ENCODE measurements around the gene HNRNPUL1.
"Not testable (repeated sequence)": the region's sequence is repeated elsewhere in the genome, so short reads cannot be mapped to it uniquely, and the experiment has no call there.

DNA sequence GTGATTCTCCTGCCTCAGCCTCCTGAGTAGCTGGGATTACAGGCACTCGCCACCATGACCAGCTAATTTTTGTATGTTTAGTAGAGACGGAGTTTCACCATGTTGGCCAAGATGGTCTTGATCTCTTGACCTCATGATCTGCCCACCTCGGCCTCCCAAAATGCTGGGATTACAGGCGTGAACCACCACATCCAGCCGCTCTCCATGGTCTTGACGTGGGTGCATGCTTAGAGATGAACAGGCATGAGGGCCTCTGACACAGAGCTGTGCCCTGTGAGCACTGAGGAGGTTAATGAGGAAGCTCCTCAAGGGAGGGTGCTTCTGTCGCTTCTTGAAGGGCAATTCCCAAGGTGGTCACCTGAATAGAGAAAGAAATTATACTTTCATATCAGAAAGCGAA lies 25.6 kb downstream of the HNRNPUL1 start:
- TF ChIP-seq, protein P1, sequence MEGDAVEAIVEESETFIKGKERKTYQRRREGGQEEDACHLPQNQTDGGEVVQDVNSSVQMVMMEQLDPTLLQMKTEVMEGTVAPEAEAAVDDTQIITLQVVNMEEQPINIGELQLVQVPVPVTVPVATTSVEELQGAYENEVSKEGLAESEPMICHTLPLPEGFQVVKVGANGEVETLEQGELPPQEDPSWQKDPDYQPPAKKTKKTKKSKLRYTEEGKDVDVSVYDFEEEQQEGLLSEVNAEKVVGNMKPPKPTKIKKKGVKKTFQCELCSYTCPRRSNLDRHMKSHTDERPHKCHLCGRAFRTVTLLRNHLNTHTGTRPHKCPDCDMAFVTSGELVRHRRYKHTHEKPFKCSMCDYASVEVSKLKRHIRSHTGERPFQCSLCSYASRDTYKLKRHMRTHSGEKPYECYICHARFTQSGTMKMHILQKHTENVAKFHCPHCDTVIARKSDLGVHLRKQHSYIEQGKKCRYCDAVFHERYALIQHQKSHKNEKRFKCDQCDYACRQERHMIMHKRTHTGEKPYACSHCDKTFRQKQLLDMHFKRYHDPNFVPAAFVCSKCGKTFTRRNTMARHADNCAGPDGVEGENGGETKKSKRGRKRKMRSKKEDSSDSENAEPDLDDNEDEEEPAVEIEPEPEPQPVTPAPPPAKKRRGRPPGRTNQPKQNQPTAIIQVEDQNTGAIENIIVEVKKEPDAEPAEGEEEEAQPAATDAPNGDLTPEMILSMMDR (conservative IDR thresholded peaks at IDR 0.05 in 1 of 2, IDR thresholded peaks at IDR 0.05 in 1 of 2; ENCODE audit: extremely low read depth in 1 of 2, insufficient read depth in 1 of 2, low read depth in 1 of 2, low read length in 2 of 2) = not testable (repeated sequence)
- not testable (repeated sequence) for TF ChIP-seq EZH2 (IDR thresholded peaks at IDR 0.05; ENCODE audit: borderline replicate concordance, low read length)
